Fibroblast of lung (primary cell): ENCODE results near the gene NUP43. TPM values are rescaled to one million over a fixed set of nuclear protein-coding genes. Genes with fewer than 3 reads are reported as not detected.
"Not testable (repeated sequence)": the region's sequence is repeated elsewhere in the genome, so short reads cannot be mapped to it uniquely, and the experiment has no call there.

Source experiments
- DNase-seq, 2 donors: peaks; one replicate each; pipeline versions ENCODE4 v3.0.0 to v3.0.0-alpha.2; 2010; ENCODE audit warnings: low read depth in 2 of 2
- H2AFZ ChIP-seq: 2 replicates; pipeline ENCODE4 v1.5.1; 2012; ENCODE audit warnings: low read length, control low read depth, inconsistent platforms
- H3K27ac ChIP-seq: 2 replicates; pipeline ENCODE4 v1.5.1; 2011; ENCODE audit warnings: low read length, control low read depth; ENCODE audit not compliant: insufficient read depth
- H3K27me3 ChIP-seq: 2 replicates; pipeline ENCODE4 v1.5.1; 2011; ENCODE audit warnings: mild to moderate bottlenecking, low read length; ENCODE audit not compliant: control insufficient read depth, insufficient read depth
- H3K36me3 ChIP-seq: 2 replicates; pipeline ENCODE4 v1.5.1; 2011; ENCODE audit warnings: low read length; ENCODE audit not compliant: control insufficient read depth, insufficient read depth
- H3K4me1 ChIP-seq: 2 replicates; pipeline ENCODE4 v1.5.1; 2011; ENCODE audit warnings: low read length; ENCODE audit not compliant: control insufficient read depth, insufficient read depth; ENCODE audit errors: extremely low read depth
- H3K4me2 ChIP-seq: 2 replicates; pipeline ENCODE4 v1.5.1; 2011; ENCODE audit warnings: low read length, control low read depth; ENCODE audit not compliant: insufficient read depth; ENCODE audit errors: extremely low read depth
- H3K4me3 ChIP-seq, 4 experiments: fragments of 200-600 bp in 1 of 4; sonication (generic) in 1 of 4; replicated peaks in 1 of 4; 2 replicates each; pipeline ENCODE4 v1.5.1; 2011 to 2016; ENCODE audit warnings: low read length in 4 of 4, low read depth in 3 of 4, mild to moderate bottlenecking in 3 of 4, control low read depth in 2 of 4, inconsistent platforms in 1 of 4, mixed read lengths in 1 of 4; ENCODE audit not compliant: insufficient read depth in 1 of 4; ENCODE audit errors: control extremely low read depth in 1 of 4
- H3K79me2 ChIP-seq: 2 replicates; pipeline ENCODE4 v1.5.1; 2012; ENCODE audit warnings: mild to moderate bottlenecking, low read length, inconsistent platforms; ENCODE audit not compliant: control insufficient read depth, insufficient read depth
- H3K9ac ChIP-seq: 2 replicates; pipeline ENCODE4 v1.5.1; 2011; ENCODE audit warnings: mild to moderate bottlenecking, low read length, control low read depth; ENCODE audit not compliant: insufficient read depth
- H3K9me3 ChIP-seq: 2 replicates; pipeline ENCODE4 v1.5.1; 2012; ENCODE audit warnings: low read depth, low read length; ENCODE audit not compliant: control insufficient read depth, insufficient read depth
- H4K20me1 ChIP-seq: 2 replicates; pipeline ENCODE4 v1.5.1; 2011; ENCODE audit warnings: low read length; ENCODE audit not compliant: control insufficient read depth, insufficient read depth; ENCODE audit errors: extremely low read depth
- CTCF ChIP-seq, 2 donors: IDR thresholded peaks in 1 of 2; conservative IDR thresholded peaks in 1 of 2; 1 replicate in 1 of 2; 2 replicates in 1 of 2; pipeline ENCODE4 v1.5.1; 2011 to 2012; ENCODE audit warnings: low read length in 2 of 2, control low read depth in 1 of 2, inconsistent platforms in 1 of 2, low read depth in 1 of 2, mild to moderate bottlenecking in 1 of 2
- EZH2 ChIP-seq: IDR thresholded peaks from 2 replicates; pipeline ENCODE4 v1.5.1; 2012; ENCODE audit warnings: low read length, control low read depth, mild to moderate bottlenecking; ENCODE audit errors: missing control alignments
- polyA plus RNA-seq, 2 donors: library from polyadenylated mRNA; depleted of rRNA in 1 of 2; stranded (reverse) in 1 of 2; unstranded in 1 of 2; fragments of >200 nt; gene quantifications; 2 replicates each; pipeline ENCODE4 v1.2.1, GENCODE V29; 2011 to 2012; ENCODE audit warnings: missing spikeins in 1 of 2
- total RNA-seq: library from RNA; depleted of rRNA; stranded (reverse); fragments of >200 nt; gene quantifications from 2 replicates; pipeline ENCODE4 v1.2.1, GENCODE V29; 2014

NUP43 gene
- total and polyA plus RNA-seq, 2 donors (not counting 1 experiment from before 2014, with no cell fraction given) = 16.0 to 26.0 TPM

DNA sequence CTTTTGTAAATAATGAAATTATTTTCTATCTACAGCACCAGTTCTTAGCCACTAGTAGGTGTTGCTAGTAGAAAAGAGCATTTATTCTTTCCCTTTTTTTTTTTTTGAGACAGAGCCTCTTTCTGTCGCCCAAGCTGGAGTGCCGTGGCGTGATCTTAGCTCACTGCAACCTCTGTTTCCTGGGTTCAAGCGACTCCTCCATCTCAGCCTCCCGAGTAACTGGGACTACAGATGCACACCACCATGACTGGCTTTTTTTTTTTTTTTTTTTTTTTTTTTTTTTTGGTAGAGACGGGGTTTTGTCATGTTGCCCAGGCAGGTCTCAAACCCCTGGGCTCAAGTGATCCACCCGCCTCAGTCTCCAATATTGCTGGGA is 9.9 kb upstream of the NUP43 start:
- Histone ChIP-seq H3K36me3 (no peaks in the 10 kb centered on the region), H3K27ac (no peak overlapping the region), H3K27me3 (no peaks in the 10 kb centered on the region), H3K79me2 (peaks cover 91% of the 10 kb centered on the region), H4K20me1 (no peaks in the 10 kb centered on the region), H2AFZ (no peak overlapping the region), H3K4me1 (no peaks in the 10 kb centered on the region), H3K4me2 (no peak overlapping the region), H3K9ac (no peak overlapping the region), H3K4me3 (no peak overlapping the region), H3K9me3 (no peaks in the 10 kb centered on the region)
- DNase-seq = no peak
- TF ChIP-seq EZH2 = no peak
- no peak for TF ChIP-seq CTCF (conservative IDR thresholded peaks at IDR 0.05 in 1 of 2, IDR thresholded peaks at IDR 0.05 in 1 of 2; ENCODE audit: low read depth in 1 of 2, low read length in 2 of 2)

DNA sequence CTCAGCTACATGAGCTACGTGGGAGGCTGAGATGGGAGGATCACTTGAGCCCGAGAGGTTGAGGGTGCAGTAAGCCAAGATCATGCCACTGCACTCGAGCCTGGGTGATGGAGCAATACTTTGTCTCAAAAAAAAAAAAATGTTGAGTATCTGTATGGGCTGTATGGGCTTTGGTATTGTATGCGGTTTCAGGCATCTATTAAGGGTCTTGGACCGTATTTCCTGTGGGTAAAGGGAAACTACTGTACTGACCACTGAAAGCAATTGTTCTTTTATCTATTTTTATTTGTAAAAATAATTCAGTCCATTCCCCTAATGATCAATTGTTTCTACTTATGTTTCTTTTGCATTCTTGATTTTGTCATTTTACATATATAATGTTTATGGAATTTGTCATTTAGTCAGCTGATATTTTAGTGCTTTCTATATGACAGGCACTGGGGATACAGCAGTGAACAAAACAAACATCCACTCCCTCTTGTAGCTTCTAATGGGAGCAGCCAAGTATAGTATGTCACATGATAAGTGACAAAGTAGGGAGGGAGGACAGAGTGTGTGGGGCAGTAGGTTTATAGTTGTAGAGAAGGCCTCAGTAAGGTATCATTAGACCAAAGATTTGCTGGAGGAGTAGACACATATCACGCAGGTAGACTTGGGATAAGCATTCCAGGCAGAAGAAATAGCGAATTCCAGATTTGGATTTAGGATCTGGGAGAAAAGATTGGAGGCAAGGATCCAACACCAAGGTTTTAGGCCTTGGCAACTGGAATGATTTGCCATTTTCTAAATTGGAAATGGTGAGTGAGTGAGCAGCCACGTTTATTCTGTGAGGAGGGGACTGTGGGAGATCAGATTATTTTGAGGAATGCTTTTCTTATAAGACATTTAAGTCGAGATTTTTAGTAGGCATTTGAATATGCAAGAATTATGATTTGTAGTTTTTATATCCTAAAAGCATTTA is 9.3 kb upstream of the NUP43 start:
- Histone ChIP-seq H3K9ac (no peak overlapping the region), H3K36me3 (no peaks in the 10 kb centered on the region)

GRCh38 chr6:149754548-149754947 is 8.2 kb upstream of the NUP43 start:
- H4K20me1 ChIP-seq = no peaks in the 10 kb centered on the region
- H3K4me2 ChIP-seq = no peak overlapping the region

More for the DNA sequence above, 9.3 kb upstream of the NUP43 start:
- no peak for DNase-seq
- peaks cover 91% of the 10 kb centered on the region for H3K79me2 ChIP-seq
- H3K4me3 ChIP-seq = no peak overlapping the region
- H4K20me1 ChIP-seq = no peaks in the 10 kb centered on the region
- no peaks in the 10 kb centered on the region for H3K4me1 ChIP-seq
- no peak for TF ChIP-seq EZH2
- TF ChIP-seq CTCF (conservative IDR thresholded peaks at IDR 0.05 in 1 of 2, IDR thresholded peaks at IDR 0.05 in 1 of 2; ENCODE audit: low read depth in 1 of 2, low read length in 2 of 2) = no peak
- H3K4me2 ChIP-seq = no peak overlapping the region
- H3K9me3 ChIP-seq = no peaks in the 10 kb centered on the region
- no peak overlapping the region for H2AFZ ChIP-seq
- no peak overlapping the region for H3K27ac ChIP-seq
- no peaks in the 10 kb centered on the region for H3K27me3 ChIP-seq

GRCh38 chr6:149753374-149753637 is 7.0 kb upstream of the NUP43 start:
- H3K36me3 ChIP-seq, H3K4me2 ChIP-seq, H2AFZ ChIP-seq, H3K9me3 ChIP-seq, H3K27me3 ChIP-seq, H4K20me1 ChIP-seq, H3K9ac ChIP-seq, H3K4me3 ChIP-seq, H3K4me1 ChIP-seq, H3K27ac ChIP-seq, DNase-seq: not testable (repeated sequence)
- peaks cover 84% of the 10 kb centered on the region for H3K79me2 ChIP-seq

More at GRCh38 chr6:149754548-149754947, 8.2 kb upstream of the NUP43 start:
- Histone ChIP-seq H3K9me3 (no peaks in the 10 kb centered on the region), H3K4me3 (no peak overlapping the region), H3K4me1 (no peaks in the 10 kb centered on the region), H3K36me3 (no peaks in the 10 kb centered on the region), H3K79me2 (peaks cover 92% of the 10 kb centered on the region), H3K27ac (no peak overlapping the region), H3K27me3 (no peaks in the 10 kb centered on the region), H2AFZ (no peak overlapping the region), H3K9ac (no peak overlapping the region)
- DNase-seq = no peak
- TF ChIP-seq CTCF (conservative IDR thresholded peaks at IDR 0.05 in 1 of 2, IDR thresholded peaks at IDR 0.05 in 1 of 2; ENCODE audit: low read depth in 1 of 2, low read length in 2 of 2) = no peak
- TF ChIP-seq EZH2 = no peak
